Measurements from ENCODE around the gene TMEM163.
"Not testable (repeated sequence)": the region's sequence is repeated elsewhere in the genome, so short reads cannot be mapped to it uniquely, and the experiment has no call there.

TMEM163 gene

DNA sequence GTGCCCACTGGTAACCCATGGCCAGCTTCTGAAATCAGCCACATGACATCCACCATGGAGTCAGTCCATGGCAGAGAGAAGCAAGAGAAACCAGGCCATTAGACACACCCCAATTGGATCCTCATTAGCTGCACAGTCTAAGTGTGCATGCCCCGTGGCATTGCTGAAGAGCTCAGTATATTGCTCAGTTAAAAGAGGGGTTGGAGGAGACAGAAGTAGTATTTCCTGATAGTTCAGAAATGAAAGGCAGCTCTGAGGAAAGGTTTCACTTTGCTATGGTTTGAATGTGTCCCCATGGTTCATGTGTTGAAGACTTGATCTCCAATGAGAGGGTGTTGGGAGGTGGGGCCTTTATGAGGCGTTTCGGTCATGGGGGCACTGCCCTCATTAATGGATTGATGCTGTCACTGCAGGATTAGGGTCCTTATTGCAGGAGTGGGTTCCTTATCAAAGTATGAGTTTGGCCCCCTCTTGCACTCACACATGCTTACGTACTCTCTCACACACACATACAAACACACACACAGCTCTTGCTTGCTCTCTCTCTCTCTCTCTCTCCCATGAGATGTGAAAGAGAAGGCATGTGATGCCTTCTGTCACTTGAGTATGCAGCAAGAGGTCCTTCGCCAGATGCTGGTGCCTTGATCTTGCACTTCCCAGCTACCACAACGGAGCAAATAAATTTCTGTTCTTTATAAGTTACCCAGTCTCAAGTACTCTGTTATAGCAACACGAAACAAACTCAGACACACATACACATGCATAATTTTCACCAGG, 58.0 kb downstream of the TMEM163 start:
- DNase-seq: no peak

- DNase-seq: no peak
Measured at GRCh38 chr2:134659724-134660123, 59.1 kb downstream of the TMEM163 start.

DNA sequence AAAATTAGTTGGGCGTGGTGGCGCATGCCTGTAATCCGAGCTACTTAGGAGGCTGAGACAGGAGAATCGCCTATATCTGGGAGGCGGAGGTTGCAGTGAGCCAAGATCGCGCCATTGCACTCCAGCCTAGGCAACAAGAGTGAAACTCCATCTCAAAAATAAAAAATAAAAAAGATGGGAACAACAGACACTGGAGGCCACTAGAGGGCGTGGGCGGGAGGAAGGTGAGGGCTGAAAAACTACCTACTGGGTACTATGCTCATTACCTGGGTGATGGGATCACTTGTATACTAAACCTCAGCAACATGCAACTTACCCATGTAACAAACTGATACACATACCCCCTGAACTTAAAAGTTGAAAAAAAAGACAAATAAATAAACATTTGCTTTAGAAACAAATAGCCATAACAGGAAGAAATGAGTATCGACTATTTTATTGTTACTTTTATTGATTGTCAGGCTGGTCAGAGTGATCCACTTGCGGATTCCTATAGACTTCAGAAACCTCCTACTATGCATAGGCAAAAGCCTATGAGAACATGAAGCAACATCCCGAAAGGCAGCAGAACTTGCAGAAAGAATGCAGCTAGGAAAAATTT, 61.0 kb downstream of the TMEM163 start:
- no peak for DNase-seq

DNA sequence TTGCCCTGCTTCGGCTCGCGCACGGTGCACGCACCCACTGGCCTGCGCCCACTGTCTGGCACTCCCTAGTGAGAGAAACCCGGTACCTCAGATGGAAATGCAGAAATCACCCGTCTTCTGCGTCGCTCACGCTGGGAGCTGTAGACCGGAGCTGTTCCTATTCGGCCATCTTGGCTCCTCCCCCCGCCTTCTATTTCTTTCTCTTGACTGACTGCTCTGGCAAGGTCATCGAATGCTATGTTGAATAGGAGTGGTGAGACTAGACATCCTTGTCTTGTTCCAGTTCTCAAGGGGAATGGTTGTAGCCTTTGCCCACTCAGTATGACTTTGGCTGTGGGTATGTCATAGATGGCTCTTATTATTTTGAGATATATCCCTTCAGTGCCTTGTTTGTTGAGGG, 62.4 kb downstream of the TMEM163 start:
- DNase-seq: not testable (repeated sequence)

DNA sequence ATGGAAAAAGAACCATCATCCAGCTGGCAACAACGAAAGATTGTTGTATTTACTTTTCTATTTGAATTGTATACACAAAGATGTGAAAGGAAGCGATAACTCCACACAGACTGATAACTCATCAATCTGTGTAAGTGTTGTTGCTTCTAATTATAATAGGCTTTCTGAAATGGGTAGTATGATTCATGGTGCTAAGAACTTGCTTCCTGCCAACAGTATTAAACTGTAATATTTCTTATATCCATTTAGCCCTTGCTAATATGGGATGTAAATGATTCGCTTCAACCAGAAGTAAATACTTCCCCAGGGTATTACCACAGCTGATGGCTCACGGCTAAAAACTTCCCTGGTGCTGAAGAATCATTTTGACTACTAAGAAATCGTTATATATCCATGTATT, 70.2 kb downstream of the TMEM163 start:
- no peak for DNase-seq

DNA sequence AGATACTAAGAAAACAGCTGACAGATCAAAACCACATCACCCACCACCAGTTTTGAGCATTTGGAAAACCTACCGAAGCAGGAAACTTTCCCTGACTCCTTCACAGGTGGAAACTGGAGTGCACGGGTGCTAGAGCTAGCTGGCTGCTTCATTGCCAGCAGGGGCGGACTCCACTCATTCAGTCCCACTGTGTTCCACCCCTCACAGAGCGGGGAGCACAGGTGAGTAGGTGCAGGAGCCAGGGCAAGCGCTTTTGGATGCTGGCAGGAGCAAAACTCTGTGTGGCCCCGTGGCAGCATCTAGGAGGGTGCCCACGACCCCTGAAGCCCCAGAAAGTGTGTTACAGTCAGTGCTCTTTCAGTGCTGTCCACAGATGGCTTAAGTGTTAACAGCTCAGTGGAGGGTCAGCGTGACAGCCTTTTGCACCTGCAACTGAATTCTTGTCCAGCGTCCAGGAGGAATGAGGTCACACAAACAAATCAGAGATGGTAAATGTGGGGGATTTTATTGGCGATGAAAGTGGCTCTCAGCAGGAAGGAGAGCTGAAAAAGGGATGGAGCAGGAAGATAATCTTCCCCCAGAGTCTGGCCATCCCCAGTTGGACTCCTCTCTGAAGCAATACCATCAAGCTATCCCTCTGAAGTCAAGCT, 71.1 kb downstream of the TMEM163 start:
- no peak for DNase-seq

- DNase-seq: no peak
Measured at GRCh38 chr2:134642938-134643337, 75.9 kb downstream of the TMEM163 start.

DNA sequence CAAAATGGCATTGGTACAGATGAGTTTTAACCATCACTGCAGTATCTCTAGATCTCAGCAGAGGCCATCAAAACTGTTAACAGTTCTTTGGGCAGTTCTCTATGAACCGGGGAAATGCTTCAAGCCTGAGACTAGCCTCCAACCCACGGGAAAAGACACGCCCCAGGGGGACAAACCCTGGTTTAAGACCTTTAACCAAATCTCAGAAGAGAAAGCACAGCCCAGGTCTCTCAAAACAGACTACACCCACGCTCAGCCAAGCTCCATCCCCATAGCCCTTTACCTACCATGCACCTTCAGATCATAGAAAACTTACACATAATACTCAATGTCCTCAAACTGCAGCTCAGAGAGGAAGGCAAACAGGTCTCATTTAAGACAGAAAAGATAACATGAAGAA, 78.3 kb downstream of the TMEM163 start:
- no peak for DNase-seq

GRCh38 chr2:134639265-134639664, 79.5 kb downstream of the TMEM163 start:
- DNase-seq: no peak

DNA sequence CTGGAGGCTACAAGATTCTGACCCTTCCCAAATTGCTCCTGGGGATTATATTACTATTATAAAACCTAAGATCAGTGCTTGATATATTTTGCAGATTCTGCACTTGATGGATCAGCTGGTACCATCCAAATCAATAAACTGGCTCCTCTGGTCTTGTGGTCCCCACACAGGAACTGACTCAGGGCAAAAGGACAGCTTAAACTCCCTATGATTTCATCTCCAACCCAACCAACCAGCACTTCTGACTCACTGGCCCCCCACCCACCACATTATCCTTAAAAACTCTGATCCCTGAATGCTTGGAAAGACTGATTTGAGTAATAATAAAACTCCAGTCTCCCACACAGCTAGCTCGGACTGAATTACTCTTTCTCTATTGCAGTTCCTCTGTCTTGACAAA, 82.1 kb downstream of the TMEM163 start:
- no peak for DNase-seq

DNA sequence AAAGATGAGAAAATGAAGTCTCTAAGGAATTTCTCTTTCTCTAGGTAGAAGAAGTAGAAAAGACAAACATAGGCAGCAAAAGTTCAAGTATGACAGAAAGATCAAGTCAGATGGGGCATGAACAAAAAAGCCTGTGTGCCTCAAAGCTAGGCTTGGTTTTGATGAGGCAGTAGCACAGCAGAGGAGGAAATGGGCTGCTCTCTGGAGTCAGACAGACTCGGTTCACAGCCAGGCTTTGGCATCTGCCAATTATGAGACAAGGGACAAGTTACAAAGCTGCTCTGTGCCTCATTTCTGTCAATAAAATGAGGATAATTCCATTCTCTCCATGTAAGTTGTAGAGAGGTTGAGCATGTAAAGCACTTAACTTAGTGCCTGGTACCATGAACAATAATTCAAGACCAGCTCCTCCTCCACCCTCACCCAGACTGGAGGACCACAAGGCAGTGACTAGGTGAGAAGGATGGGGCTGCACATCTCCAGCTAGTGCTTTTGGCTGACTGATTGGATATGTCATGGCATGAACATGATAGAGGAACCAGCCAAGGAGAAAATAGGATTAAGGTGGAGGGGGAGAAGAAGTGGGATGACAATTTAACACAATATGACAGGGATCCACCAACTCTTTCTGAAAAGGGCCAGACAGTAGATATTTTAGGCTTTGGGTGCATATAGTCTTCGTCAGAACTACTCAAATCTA, 84.6 kb downstream of the TMEM163 start:
- DNase-seq: no peak

DNA sequence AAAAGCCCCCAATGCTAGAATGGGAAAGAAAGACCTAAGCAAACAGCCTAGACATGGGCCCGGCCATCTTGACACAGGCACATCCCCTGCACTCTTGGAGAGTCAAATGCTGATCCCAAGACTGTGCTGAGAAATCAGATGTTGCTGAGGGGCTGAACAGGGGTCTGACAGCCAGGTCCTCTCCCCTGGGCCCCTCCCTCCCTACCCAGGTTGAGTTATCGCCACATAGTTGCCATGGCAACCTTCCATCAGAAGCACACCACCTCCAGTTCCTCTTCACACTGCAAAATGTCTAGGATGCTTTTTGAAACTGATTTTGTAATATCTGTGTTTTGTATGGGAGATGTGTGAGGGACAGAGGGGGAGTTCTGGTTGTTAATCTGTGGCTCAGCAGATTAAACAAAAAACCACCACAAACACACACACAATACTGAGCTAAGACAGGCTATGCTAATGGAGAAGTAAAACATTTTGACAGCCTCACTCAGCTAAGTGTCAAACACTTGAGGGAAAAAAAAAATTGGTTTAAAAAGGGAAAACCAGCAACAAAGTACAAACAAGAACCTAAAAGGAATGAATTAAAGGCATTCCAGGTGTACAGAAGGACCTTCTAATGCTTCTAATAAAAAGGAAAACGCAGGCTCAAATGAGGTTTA, 88.2 kb downstream of the TMEM163 start:
- no peak for DNase-seq

- no peak for DNase-seq
Measured at GRCh38 chr2:134628453-134628852, 90.3 kb downstream of the TMEM163 start.

DNA sequence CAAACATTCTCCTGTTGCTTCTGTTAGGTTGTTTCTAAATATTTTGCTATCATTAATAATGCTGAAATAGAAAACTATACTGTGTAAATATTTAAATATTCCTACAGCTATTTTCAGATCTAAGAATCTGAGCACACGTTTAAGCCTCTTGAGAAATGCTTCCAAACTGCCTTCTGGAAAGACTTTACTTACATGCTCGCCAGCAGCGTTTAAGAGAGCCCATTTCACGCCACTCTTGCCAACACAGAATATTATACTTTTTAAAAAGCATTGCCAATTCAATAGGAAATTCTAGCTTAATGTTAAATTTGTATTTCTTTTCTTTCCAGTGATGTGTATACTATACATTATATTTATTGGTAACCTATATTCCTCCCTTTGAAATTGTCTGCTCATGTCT, 92.0 kb downstream of the TMEM163 start:
- no peak for DNase-seq

DNA sequence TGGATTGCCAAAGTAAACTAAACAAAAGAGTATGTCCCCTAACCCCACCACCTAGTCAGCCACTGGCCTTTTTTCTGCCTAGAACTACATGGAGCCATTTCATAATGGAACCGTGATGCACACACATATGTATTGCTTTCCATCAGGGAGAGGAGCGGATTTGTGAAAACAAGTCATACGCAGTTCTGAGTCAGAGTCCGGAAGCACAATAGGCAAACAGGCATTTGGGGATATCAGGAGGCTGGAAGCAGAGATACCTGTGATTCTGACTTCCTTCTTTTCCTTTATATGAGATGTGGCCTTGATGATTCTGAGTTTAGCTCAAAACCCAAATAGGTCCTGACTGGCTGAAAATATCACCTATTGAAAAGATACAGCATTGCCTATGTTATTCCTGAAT, 93.5 kb downstream of the TMEM163 start:
- no peak for DNase-seq

DNA sequence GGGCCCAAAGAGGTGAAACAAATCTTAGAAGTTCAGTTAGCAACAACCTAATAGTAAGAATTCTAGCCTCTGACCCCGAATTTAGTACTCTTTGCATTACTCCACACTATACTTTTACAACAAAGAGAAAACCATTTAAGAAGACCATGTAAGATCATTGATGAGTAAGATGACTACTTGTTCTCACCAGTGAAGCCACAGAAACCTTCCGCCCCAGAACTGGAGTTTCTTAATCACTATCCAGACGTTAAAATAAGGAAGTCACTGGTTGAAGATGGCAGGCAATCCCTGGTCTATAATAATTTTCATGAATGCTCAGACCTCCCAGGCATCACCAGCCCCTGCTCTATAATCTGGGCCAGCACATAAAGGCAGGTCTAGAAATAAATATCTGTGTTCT, 95.0 kb downstream of the TMEM163 start:
- DNase-seq: no peak

DNA sequence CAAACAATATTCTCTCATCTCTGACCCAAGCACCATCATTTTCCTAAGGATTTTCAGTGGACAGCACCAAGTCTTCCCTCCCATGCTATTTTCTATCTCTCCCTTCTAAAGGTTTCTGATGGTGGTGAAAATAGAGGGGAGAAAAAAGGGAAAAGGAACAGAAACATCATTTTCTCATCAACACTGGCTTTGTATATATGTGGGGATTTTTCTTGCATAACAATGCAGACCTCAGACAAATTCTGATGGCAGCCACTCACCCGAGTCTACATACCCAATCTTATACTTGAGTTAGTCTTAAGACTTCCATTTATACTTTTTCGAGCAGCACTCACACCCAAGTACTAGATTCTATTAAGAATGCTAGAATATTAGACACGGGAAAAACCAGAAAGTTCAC, 95.8 kb downstream of the TMEM163 start:
- no peak for DNase-seq

DNA sequence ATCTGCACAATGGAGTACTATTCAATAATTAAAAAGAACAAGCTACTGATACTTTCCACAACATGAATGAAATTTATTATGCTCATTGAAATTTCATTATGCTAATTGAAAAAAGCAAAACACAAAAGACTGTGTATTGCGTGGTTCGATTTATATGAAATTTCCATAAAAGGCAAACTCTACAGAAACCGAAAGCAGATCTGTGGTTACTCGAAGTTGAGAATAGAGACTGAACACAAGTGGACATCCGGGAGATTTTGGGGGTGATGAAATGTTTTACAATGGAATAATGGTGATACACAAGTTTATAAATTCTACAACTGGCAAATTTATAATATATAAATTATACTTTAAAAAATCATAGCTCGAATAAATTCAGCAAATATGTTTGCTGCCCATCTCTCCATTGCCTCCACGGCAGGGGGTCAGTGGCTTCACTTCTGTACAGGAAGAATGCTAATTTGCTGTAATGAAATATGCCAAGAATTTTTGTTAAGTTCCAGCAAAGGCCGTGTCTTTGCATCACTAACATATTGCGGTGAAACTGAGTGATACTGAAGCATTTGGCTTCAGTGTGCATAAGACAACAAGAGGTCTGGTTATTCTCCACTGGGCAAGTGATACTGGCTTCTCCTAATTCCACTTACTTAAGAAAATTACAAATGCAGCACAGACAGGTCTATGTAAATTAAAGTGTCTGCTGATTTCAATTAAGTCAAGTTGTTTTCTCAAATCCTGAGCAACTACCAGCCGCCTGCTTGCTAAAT, 96.7 kb downstream of the TMEM163 start:
- no peak for DNase-seq

DNA sequence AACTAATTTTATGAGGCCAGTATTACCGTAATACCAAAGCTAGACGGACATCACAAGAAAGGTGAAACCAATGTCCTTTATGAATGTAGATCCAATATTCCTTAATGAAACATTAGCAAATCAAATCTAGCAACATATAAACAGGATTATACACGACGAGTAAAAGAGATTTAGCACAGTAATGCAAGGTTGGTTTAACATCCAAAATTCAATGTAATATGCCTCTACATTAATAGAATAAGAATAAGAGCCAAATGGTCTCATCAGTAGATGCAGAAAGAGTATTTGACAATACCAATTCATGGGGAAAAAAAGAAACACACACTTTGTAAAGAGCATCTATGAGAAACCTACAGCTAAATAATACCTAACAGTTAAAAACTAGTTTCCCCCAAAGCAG, 99.5 kb downstream of the TMEM163 start:
- DNase-seq: no peak

GRCh38 chr2:134615480-134615879, 103.3 kb downstream of the TMEM163 start:
- DNase-seq: not testable (repeated sequence)

GRCh38 chr2:134611316-134611715, 107.5 kb downstream of the TMEM163 start:
- no peak for DNase-seq

DNA sequence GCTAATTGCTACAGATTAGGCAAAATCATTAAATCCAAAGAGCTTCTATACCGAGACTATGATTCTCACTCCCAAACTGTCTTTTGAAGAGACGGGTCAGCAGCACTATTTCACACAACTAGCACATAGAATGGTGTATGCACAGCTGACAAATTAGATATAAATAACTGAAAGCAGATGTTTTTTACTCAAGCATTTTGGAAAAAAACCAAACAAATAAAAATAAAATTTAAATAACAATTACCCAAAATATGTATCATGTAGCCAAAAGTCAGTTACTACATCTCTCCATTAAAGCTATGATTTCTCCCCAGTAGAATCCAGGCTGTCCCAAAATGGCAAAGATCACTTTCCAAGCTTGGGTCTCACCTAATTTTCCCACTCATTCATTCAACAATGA, 107.9 kb downstream of the TMEM163 start:
- no peak for DNase-seq

All from COR-L47 (cell line).